GDM1 (cell line): ENCODE data around the gene SDC4.
A peak's percentile ranks its signal among the peaks of the same experiment; 100 is the strongest.

Experiments used
- DNase-seq: peaks from one replicate; lab custom pipeline; 2025; lab: John Stamatoyannopoulos, UW

SDC4 gene

DNA sequence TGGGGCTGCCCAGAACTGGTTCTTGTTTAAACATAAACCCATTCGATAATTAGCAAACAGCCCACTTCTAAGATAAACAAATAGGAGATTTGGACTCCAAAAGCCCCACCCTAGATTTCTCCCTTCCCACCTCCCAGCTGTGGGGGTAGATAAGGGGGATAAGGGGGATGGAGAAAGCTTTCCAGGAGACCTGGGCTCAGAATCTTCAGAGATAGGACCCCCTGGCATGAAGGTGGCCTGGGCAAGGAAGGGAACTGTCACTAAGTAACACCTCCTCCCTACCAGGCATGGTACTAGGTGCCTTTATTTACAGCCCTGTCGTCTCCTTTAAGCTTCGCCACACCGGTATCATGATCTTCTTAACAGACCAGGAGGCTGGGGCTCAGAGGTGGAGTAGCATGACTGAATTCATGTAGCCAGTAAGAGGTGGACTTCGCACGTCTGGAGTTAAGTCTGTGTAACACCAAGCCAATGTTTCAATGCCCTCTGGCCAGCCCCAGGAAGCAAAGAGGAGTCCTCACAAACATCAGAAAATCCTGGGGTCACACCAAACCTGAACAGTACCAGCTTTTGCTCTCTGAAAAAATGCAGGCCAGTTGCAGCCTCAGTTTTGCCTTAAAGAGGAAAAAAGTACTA lies 4.6 kb downstream of the SDC4 start:
- DNase-seq: no peak

DNA sequence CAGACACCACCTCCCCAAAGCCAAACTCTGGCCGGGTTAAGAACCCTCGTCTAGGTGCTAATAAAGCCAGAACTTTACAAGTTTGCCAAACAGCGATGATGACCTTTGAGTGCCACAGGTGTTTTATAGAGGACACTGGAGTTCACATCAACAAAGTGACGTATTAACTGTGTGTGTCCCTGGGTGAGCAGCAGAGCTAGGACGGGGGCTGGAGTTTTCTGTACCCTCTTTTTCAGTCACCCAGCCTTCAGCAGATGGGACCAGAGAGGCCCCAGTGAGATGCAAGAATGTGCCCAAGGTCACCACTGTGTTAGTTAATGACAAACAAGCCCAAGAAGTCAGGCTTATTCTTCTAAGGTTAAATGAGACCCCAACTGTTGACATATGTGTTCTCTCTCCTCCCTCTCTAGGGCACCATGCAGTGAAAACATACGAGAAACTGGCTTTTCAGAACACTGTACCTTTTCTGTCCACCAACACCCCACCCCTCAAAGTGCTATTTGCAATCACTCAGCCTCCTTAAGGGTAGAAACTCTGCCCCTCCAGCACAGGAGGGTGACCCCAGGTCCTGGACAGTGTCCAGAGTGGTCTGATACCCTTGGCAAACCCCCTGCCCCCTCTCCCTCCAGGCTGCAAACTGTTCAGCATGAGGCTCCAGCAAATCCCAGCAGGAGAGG lies 5.2 kb downstream of the SDC4 start:
- DNase-seq: no peak

DNA sequence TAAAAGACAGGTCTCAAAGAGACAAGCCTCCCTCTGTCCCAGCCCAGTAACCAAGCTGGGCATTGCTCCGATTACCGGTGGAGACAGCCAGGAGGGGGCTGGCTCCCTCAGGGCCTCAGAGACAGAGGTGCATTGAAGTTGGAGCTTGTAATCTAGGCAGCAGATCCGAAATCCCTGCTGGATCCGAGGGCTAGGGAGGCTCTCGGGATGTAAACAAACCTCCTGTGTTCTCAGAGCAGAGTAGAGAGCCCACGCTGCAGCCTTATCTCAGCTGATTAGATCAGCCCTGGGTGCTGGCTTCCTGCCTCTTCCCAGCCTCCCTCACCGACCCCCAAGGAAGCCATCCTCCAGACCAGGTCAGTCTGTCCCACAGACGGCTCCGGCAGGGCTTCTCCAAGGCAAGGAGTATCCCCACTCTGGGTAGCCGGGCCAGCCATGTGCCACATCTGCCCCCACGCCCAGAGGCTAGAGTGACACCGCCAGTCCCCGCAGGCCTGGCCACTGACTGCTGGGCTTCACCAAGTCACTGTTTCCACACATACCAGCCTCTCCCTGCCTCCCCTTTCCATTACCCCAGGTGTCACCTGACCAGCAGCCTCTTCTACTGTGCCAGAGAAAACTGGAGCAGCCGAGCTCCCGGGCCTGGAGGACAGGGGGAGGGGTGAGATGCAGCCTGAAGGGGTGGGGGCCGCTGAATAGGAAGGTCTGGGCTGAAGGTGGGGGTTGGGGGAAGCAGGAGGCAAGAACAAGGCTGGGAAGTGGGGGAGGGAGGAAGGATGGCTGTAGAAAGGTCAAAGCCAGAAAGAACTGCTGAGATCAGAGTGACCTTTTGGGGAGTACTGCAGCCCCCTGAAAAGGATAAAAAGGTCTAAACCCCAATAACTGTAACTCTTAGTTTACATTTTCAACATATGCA lies 6.0 kb downstream of the SDC4 start:
- DNase-seq: no peak

DNA sequence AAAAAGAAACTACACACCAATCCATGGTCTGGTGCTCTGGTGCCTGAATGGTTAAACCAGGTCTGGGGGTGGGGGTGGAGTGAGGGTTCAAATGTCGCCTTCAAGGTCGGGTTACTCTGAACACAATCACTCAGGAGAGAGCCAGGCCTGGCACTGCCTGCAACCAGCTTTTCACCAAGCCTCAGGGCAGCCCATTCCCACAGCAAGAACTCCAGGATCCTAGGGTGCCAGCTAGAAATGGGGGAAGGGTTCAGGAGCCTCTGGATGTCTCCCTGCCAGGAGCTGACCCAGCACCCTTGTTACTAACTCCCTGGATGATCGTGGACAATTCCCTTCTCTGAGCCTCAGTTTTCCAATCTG lies 6.7 kb downstream of the SDC4 start:
- no peak for DNase-seq

DNA sequence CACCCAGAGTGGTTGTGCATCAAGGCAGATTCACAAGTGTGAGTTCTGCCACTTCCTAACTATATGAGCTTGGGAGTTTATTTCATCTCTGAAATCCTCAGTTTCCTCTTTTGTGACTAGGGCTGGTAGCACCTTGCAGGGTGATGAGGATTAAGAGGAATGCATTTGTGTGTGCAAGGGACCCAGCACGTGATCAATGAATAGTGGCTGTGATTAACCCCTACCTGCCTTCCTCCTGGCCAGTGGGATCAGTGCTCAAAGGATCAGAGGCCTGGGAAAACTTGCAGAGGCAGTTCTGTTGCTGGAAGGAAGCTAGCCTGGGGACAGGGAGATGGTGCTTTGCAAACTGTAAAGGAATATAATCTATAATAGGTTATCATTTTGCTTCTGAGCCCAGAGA lies 7.3 kb downstream of the SDC4 start:
- no peak for DNase-seq

DNA sequence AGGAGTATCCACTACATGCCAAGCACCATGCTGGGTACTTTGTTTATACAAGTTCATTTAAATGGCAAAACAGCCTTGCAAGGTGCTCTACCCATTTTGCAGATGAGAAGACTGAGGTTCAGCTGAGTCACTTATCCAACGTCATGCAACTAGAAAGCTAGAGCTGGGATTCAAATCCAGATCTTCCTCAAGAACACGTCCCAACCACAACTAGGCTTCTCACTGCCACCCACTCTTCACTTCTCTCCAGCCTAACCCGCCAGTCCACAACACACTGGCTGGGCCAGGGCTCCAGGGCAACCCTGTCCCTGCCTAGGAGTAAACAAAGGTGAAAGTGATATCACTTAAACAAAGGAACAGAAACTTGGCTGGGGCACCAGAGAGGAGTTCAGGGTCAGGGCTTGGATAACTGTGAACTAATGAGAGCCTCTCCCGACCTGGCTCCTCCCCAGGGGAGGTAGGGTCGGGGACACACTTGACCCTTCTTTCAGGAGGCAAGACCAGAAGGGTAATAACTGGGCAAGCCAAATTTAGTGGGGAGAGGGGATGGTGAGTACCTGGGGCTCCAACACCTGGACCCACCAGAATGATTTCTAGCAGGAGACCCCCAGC lies 7.9 kb downstream of the SDC4 start:
- DNase-seq: no peak

DNA sequence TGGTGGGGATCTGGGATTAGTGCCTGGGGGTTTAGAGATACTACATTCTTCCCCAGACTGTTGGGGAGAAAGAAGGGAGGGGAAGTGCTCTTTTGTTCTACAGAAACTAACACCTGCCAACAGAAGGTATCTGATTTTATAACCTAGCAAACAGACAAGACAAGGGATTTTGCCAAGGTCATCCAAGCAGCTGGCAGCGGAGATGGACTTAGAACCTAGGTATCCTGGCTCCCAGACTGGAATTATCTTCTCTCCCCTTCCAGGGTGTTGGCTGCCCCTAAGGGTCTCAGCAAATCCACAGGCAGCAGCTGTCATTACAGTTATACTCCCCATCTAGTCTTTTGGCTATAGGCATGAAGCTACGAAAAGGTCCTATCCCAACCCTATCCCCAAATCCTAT lies 8.4 kb downstream of the SDC4 start:
- no peak for DNase-seq

DNA sequence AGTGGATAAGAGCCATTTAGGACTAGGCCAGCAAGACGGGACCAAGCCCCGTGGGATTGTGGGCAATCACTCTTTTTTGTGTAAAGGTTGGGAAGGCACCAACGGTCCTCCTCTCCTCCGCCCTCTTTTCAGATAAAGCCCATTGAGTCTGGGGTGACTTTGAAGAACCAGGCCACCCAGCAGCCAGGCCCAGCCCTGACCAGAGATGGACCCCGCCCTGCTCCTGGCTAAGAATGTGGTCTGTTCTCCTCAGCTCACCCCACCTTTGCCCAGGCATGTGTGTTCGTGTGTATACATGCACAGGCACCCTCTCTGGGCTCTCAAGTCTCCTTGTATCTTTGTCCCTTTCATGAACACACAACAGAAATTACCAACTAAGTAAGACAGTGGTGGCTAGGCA lies 9.1 kb downstream of the SDC4 start:
- DNase-seq: no peak

DNA sequence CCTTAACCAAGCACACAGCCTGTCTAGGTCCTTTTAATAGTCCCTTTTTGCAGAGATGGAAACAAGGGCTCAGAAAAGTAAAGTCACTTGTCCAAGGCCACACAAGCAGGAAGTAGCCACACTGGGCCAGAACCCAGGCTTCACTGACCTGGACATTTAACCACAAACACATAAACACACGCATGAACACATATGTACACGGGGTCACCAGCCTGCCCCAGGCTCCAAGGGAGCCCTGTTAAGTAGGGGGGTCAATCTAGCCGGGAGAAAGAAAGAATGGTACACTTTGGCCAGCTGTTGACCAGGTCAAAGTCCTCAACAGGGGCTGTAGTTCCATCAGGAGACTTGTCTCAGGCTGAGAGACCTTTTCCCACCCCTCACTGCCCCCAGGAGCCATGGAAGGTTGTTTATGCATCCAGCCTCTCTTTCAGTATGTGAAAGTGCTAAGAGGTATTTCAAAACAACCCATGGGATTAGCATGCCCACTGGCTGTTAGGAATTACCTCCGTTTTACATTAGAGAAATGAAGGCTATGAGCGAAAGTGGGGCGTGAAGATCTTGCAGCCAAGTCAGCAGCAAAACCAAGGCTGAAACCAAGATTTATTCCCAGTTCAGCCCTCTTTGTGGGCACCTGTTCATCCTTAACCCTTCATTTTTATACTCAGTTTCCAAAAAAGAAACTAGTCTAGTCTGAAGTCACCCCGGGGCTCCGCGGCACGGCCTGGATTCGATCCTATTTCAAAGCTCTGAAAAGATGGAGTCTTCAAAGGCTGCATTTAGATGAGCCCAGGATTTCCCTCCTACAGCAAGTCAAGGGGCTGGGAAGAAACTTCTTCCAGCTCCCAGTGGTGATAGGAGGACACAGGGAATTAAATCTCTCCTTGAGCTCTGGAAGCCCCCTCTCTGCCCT lies 9.8 kb downstream of the SDC4 start:
- no peak for DNase-seq

DNA sequence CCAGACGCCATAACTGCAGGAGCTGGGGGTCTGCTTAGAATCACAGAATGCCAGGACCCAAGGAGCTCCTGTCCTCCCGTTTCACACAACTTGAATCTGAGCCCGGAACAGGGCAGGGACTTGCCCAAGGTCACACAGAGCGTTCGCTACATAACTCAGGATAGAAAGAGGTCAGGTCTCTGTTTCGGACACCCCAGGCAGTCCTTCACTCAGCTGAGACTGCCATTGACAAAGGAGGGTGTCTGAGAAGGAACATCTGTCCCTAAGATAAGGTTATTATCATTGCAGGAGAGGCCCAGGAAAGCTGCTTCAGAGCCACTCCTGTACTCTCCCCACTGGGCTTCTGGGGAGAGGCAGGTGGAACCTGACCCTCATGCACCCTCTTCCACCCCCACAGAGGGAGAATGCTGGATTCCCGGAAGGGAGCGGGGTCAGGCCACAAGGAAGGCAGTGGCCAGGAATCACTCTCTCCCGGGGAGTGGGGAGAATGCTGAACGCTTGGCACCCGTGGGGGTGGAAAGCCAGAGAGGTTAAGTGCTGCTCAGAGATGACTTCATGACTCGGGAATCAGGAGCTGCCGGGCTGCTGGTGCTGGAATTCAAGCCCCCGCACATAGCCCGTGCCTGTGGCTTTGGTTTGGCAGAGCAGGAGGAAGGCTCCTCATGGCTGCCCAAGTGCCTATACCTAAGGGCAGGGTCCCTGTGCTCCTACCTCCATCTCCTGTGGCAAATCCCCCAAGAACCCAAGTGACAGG lies 10.7 kb downstream of the SDC4 start:
- DNase-seq: no peak

DNA sequence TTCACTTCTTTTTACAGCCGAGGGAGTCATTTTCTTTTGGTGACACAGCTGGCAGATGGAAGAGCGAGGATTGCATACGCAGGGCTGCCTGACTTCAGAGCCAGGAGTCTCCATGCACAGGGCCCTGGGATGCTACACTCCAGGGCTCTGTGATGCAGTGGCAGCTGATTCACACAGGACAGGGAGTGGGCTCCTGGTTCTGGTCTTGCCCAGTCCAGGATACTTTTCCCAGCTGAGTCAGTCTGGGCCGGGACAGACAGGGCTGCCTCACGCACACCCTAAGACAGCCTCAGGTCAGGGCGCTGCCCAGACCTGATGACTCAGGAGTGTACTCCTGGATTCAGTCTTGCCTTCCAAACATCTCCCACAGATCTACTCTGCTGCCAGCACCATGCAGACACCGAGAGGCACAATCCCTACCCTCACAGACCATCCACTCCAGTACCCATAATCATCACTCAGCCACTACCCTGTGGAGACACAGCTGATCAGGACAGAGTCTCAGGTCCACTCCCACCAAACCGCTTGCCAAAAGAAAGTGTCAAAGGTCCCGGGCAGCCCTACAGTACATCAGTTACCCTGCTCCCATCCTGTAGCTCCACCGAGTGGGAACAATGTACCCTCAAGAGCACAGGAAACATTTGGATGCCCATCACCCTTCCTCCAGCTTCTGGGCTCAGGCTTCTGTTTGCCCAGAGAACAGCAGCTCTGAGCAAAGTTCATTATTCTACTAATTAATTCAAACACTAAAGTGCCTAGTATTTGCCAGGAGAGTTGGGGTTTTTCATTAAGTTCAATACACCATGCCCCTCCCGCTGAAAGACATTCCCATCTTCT lies 11.5 kb downstream of the SDC4 start:
- DNase-seq: no peak

DNA sequence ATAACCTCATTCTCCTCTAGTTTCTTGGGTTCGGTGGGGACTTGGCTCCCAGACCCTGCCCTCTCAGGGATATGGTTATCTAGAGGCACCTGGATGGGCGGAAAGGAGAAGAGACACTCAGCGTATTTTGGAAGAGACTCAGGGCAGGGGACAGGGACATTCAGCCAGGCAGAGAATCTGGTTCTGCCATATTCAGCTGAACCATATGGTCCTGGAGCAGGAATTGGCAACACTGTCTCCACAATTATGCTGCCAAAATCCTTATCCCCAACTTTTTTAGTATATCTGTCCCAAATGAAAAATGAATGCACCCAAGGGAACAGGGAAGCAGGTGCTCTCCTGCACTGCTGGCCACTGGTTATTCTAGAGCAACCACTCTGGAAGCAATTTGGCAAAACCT lies 17.7 kb downstream of the SDC4 start:
- DNase-seq: no peak

DNA sequence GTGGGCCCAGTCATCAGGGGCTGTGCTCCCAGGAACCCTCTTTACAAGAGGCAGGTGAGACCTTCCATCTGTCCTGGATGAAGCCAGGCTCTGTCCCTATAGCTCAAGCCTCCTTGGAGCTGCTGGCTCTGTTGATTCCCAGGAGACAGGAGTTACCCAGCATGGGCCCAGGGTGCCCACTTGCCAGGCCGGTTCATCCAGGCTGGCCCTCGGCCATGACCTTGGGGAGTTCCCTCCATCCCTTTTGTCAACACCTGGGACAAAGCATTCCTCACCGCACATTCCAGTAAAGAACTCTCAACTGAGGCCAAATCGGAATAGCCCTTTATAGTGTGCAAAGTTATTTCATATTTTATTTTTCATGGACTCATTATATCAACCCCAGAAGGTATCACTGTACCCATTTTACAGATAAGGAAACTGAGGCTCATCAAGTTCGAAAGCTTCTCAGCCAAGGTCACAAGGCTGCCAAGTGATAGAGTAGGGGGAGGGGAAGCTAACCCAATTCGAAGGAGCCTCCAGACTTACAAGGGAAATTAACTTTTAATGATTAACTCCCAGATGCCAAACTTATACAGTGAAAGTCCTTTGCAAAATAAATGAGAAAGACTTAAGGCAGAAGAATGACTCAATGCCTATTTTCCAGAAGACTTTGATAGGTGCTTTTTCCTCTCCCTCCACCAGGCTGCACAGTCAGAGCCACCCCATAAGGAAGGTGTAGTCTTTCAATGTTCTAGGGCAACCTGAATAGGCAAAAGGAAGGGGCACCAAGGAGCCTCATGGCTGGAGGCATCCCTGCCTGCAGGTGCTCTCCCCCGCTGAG lies 18.5 kb downstream of the SDC4 start:
- no peak for DNase-seq

DNA sequence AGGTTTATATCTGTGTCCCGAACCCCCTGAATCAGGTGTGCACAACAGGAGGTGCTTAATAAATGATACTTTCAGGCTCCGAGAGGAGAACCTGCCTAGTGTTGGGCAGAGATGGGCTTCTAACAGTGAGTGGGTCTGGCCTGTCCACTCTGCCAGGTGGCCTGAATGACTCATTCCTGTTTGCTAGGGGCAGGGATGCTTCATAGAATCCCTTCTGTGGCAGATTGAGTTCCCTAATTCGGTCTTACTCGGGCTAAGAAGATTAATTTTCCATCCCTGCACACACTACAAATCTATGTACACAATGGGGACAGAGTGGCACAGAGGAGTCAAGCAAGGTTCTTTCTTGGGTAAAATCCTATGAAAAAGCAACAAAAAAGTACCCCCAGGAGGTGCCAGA lies 19.8 kb downstream of the SDC4 start:
- DNase-seq: no peak

DNA sequence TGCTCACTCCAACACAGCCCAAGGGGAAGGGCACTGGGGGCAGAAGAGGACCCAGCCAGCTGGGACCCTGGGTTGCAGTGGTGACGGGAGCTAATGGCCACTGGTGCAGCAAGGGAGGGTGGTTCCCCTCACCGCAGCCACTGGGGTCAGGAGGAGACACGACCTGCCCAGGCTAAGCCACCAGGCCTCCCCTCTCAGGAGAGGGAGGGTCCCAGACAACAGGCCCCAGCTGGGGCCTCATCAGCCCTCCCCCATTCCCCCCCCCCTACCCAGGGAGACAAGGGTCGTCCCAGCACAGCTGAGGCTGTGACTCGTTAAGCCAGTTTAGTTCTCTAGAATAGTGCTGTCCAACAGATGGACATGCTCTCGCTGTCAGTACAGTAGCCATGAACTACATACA lies 22.9 kb downstream of the SDC4 start:
- no peak for DNase-seq

DNA sequence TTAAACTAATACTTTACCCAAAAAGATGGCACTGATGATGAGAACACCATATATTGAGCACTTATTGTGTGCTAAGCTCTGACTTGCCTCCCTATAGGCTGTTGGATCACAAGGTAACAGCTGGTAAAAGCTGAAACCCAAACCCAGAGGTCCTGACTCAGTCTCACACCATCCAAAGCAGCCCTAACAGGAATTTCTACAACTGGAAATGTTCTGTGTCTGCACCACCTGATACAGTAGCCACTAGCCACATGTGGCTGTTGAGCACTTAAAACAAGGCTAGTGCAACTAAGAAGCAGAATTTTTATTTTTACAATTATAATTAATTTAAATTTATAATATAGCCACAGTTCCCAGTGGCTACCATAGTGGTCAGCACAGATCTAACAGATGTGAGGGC lies 24.5 kb downstream of the SDC4 start:
- no peak for DNase-seq

DNA sequence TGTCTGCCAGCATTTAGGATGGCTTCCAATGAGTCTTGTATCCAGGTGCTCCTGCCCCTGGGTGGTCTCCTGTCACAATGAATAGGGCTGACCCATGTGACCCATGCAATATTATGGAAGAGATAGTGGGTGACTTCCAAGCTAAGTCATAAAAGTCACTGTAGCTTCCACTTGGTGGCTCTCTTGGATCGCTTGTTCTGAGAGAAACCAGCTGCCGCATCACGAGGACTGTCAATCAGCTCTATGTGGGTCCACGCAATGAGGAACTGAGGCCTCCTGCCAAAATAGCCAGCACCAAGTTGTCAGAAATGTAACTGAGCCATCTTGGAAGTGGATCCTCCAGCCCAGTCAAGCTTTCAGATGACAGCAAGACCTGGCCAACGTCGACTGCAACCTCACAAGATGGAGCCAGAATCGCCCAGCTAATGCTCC lies 25.3 kb downstream of the SDC4 start:
- DNase-seq: peak; percentile 62

DNA sequence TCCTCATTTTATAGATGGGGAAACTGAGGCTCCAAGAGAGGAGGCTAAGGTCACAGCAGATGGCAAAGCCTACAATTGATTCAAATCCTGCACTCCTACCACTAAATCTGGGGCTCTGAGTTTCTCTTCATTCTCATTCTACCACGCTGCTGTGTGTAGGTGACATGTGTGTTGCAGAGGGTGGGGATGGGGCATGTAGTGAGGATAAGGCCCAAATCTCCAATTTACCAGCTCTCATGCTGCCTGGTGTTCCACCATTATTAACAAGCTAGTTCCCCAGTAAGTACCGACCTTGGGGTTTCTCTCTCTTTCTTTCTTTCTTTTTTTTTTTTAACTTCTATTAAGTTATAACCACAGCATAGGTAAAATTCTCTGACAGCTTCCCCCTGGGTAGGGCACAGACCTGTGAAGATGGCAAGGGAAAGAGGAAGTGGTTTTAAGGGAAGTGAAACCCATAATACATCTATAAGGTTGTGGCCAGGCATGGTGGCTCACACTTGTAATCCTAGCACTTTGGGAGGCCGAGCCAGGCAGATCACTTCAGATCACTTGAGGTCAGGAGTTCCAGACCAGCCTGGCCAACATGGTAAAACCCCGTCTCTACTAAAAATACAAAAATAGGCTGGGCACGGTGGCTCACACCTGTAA lies 27.2 kb downstream of the SDC4 start:
- DNase-seq: no peak

DNA sequence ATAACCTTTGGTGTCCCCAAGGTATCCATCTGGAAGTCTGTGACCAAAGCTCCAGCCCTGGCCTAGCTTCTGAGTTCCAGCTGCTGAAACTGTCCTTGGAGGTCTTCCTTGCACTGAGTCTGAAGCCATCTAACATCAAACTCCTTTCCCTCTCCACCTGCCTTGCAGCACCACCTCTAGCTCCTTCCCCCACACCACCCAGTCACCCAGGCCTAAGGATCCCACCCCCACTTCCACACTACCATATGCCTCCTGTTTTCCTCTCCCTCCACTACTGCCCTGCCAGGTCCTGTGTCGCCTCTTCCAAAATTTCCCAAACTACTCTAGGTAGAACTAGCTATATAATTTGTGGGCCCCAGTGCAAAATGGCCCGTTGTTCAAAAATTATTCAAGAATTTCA lies 29.3 kb downstream of the SDC4 start:
- DNase-seq: no peak
